ENCODE results near the gene RTP5.
A peak's percentile ranks its signal among the peaks of the same experiment; 100 is the strongest.

Gene RTP5

DNA sequence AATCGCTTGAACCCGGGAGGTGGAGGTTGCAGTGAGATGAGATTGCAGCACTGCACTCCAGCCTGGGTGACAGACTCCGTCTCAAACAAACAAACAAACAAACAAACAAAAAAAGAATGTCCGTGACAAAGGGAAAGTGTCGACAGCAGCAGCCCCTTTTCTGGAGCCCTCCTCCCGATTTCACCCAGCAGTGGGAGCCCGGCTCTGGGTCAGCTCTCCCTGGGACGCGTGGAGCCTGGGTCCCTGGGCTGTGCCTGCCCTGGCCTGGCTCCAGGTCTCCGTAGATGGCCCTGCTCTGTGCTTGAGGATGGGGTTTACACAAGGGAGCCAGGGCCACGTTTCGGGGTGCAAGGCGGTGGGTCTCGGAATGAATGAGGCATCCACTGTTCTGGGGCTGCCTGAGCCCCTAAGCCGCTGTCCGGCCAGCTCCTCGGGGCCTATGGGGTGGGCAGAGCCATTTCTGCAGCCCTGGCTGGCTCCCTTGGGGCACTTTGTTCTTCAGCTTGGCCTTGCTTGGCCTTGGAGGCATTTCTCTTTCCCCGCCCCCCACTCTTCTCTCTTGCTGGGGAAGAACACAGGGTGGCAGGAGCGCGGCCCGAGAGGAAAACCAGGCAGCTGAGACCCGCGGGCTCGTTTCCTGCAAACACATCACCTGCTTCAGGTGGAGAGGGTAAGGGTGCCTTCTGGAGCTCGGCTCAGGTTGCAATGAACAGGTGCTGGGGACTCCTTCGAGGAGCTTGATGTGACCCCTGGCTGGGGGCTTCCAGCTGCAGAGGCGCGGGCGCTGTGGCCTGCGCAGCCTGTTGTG is 29.1 kb downstream of the RTP5 start:
- H3K9me3 ChIP-seq (ENCODE audit: control insufficient read depth, low read length), result no peaks in the 10 kb centered on the region
- H3K27me3 ChIP-seq (ENCODE audit: control insufficient read depth, insufficient read depth, low read length, poor library complexity, severe bottlenecking), result peaks cover 25% of the 10 kb centered on the region
- H3K4me3 ChIP-seq (ENCODE audit: insufficient read depth, low read depth, low read length), result no peak overlapping the region
- H3K27ac ChIP-seq (ENCODE audit: insufficient read depth, low read depth, low read length, poor library complexity, severe bottlenecking), result no peak overlapping the region
- WGBS, 2 experiments, result 87 to 89% methylated on average over 30 of the region's 30 CpGs
- peaks cover 17% of the 10 kb centered on the region for H3K4me1 ChIP-seq (ENCODE audit: control insufficient read depth, insufficient read depth, low read length)
- H3K36me3 ChIP-seq (ENCODE audit: control insufficient read depth, insufficient read depth, low read length), result no peaks in the 10 kb centered on the region

DNA sequence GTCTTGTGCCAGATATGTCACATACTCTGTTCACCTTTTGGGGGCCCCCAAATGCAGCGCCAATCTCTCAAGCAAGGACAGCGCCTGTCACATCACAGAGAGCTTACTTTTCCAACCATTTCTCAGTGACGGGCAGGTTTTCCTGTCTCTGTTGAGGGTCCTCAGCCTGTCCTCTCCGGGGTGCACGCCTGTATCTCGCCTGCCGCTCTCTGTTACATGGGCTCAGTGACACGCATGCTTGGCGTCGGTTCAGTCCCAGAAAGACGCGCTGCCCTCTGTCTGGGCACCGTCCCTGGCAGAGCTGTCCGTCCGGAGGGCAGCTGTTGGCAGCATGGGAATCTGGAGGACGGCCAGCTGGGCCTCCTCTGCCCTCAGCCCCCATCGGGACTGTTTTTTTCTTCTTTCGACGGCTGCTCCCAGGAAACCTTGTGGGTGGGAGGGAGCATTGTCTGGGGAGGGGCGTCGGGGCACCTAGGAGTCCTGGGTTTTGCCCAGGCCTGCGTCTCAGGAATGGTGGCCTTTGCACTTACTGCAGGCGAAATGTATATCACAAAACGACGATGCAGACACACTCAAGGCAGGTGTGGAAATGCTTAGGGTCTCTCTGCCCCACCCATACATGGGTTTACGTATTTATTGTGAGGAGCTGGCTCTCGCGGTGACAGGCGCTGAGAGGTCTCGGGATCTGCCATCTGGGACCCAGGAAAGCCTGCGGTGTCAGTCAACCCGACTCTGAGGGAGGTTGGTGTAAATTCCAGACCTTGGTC is 30.9 kb downstream of the RTP5 start:
- Histone ChIP-seq H3K4me3 (ENCODE audit: insufficient read depth, low read depth, low read length) (no peak overlapping the region), H3K36me3 (ENCODE audit: control insufficient read depth, insufficient read depth, low read length) (no peaks in the 10 kb centered on the region), H3K4me1 (ENCODE audit: control insufficient read depth, insufficient read depth, low read length) (peaks cover 17% of the 10 kb centered on the region), H3K27me3 (ENCODE audit: control insufficient read depth, insufficient read depth, low read length, poor library complexity, severe bottlenecking) (peaks cover 25% of the 10 kb centered on the region), H3K27ac (ENCODE audit: insufficient read depth, low read depth, low read length, poor library complexity, severe bottlenecking) (no peak overlapping the region), H3K9me3 (ENCODE audit: control insufficient read depth, low read length) (no peaks in the 10 kb centered on the region)
- WGBS, 2 experiments, result 92 to 93% methylated on average over 32 of the region's 32 CpGs

DNA sequence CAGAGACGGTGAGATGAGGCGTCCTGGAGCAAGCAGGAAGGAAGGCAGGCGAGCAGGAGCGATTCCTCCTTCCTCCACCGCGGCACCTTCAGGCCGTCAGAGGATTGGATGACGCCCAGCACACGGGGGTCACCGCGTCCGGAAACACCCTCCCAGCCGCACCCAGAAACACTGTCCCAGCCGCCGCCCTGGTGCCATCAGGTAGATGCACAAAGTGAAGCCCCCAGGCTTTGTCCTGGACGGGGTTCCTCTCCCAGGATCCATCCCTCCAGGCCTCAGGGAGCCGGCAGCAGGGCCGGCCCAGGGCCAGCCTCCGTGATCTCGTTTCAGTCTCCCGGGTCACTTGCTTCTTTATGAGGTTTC is 31.5 kb downstream of the RTP5 start:
- 86 to 87% methylated on average over 21 of the region's 21 CpGs for WGBS, 2 experiments
- H3K27ac ChIP-seq (ENCODE audit: insufficient read depth, low read depth, low read length, poor library complexity, severe bottlenecking), result no peak overlapping the region
- H3K4me3 ChIP-seq (ENCODE audit: insufficient read depth, low read depth, low read length), result no peak overlapping the region
- H3K27me3 ChIP-seq (ENCODE audit: control insufficient read depth, insufficient read depth, low read length, poor library complexity, severe bottlenecking), result peaks cover 25% of the 10 kb centered on the region
- H3K9me3 ChIP-seq (ENCODE audit: control insufficient read depth, low read length), result no peaks in the 10 kb centered on the region
- peaks cover 17% of the 10 kb centered on the region for H3K4me1 ChIP-seq (ENCODE audit: control insufficient read depth, insufficient read depth, low read length)
- no peaks in the 10 kb centered on the region for H3K36me3 ChIP-seq (ENCODE audit: control insufficient read depth, insufficient read depth, low read length)

DNA sequence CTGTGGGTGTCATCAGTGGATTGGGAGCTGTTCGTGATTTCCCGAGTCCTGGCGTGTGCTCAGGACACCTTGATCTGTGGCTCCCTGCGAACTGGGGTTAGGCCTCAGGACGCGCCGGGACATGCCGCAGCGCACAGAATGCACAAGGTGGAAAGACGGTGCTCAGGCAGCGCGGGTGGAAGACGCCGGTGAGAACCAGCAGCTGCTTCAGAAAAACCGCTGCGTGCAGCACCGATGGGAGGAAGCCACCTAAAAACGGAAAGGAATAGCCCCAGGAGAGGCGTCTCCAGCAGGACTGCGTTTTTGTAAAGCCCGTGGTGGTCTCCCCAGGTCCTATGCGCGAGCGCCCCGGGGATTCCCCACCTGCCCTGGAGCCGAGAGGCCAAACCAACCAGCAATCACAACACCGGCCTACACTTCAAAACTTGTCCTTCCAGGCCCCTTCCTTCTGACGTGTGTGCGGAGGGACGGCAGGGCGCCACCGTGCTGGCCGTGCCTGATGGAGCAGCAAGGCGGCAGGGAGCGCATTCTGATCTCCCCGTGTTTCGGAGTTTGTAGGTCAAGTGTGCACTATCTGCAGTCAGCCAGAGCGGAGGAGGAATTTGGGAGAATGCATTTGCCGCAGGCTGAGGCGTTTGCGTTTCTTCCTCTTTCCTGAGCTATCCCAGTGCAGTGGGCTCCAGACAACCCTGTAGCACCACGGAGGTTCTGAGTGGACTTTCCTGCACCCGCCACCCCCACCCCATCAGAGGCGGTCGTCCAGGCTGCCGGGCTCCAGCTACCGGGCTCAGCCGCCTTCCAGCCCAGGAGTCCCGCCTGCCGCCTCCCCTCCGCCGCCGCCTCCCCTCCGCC is 32.2 kb downstream of the RTP5 start:
- WGBS, 2 experiments, result 31 to 34% methylated on average over 48 to 50 of the region's 54 CpGs
- Histone ChIP-seq H3K27me3 (ENCODE audit: control insufficient read depth, insufficient read depth, low read length, poor library complexity, severe bottlenecking) (peaks cover 25% of the 10 kb centered on the region), H3K4me1 (ENCODE audit: control insufficient read depth, insufficient read depth, low read length) (peaks cover 17% of the 10 kb centered on the region), H3K27ac (ENCODE audit: insufficient read depth, low read depth, low read length, poor library complexity, severe bottlenecking) (no peak overlapping the region), H3K4me3 (ENCODE audit: insufficient read depth, low read depth, low read length) (peak overlapping the region; percentile 35), H3K36me3 (ENCODE audit: control insufficient read depth, insufficient read depth, low read length) (no peaks in the 10 kb centered on the region), H3K9me3 (ENCODE audit: control insufficient read depth, low read length) (no peaks in the 10 kb centered on the region)

DNA sequence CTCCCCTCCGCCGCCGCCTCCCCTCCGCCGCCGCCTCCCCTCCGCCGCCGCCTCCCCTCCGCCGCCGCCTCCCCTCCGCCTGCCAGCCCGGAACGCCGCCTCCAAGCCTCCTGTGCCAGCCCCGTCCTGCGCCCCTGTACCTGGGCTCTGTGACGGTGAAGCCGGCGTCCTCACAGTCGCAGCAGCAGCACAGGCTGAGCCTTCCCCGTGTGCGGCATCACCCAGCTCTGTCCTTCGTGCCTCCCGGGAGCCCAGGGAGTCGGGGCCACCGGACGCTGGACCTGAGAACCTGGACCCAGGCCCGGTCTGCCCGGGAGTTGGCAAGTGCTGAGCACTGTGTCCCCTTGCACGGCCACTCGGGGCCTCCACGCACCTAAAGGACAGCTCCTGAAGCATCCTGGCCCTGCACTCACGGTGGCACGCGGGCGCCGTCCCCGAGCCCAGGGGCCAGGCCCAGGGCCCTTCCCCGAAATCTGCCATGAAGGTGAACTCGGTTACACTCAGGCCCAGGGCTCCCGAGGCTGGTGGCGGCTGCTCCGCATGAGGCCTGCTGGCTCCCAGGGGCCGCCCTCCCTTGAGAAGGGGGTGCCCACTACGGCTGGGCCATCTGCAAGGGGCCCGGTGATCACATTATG is 32.9 kb downstream of the RTP5 start:
- H3K36me3 ChIP-seq (ENCODE audit: control insufficient read depth, insufficient read depth, low read length), result no peaks in the 10 kb centered on the region
- 39 to 42% methylated on average over 42 of the region's 48 CpGs for WGBS, 2 experiments
- no peak overlapping the region for H3K27ac ChIP-seq (ENCODE audit: insufficient read depth, low read depth, low read length, poor library complexity, severe bottlenecking)
- H3K27me3 ChIP-seq (ENCODE audit: control insufficient read depth, insufficient read depth, low read length, poor library complexity, severe bottlenecking), result peaks cover 25% of the 10 kb centered on the region
- peak overlapping the region; percentile 35 for H3K4me3 ChIP-seq (ENCODE audit: insufficient read depth, low read depth, low read length)
- H3K4me1 ChIP-seq (ENCODE audit: control insufficient read depth, insufficient read depth, low read length), result peaks cover 17% of the 10 kb centered on the region
- H3K9me3 ChIP-seq (ENCODE audit: control insufficient read depth, low read length), result no peaks in the 10 kb centered on the region

DNA sequence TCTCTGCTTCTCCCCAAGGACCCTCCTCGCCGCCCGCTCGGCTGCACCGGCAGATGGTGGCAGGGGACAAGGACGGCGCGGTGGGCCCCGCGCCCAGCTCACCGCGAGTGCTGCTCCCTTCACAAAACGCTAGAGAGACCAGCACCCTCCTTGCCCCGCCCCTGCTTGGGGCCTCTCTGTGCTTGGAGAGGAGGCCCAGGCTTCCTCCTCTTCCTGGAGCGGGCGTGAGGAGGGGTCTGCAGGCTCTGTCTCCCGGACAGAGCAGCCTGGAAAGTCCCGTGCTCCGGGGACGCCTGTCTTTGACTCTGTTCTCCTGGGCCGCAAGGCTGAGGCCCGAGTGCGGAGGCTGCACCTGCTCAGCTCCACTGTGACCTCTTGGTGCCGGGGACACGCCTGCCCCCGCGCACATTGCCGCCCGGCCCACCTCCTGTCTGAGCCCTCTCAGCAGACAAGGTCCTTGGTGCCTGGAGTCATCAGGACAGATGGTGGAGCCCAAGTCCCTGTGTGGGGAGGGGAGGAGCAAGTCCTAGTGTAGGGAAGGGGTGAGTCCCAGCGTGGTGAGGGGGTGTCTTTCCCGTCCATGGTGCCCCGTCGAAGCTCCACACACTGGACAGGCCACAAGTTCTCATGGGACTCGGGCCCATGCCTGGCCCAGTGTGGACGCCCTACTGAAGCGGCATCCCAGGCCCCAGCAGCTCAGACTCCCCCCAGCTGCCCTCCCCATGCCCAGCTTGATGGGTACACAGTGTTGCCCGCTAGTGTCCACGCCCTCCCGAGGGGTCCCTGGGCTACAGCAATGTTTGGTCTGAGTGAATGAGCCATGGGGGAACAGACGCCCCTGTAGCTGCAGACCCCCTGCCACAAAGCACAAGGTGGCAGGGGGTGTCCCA is 33.8 kb downstream of the RTP5 start:
- H3K4me3 ChIP-seq (ENCODE audit: insufficient read depth, low read depth, low read length), result no peak overlapping the region
- WGBS, 2 experiments, result 90 to 91% methylated on average over 40 of the region's 40 CpGs
- no peaks in the 10 kb centered on the region for H3K36me3 ChIP-seq (ENCODE audit: control insufficient read depth, insufficient read depth, low read length)
- no peak overlapping the region for H3K27ac ChIP-seq (ENCODE audit: insufficient read depth, low read depth, low read length, poor library complexity, severe bottlenecking)
- H3K9me3 ChIP-seq (ENCODE audit: control insufficient read depth, low read length), result no peaks in the 10 kb centered on the region
- H3K27me3 ChIP-seq (ENCODE audit: control insufficient read depth, insufficient read depth, low read length, poor library complexity, severe bottlenecking), result peaks cover 25% of the 10 kb centered on the region
- H3K4me1 ChIP-seq (ENCODE audit: control insufficient read depth, insufficient read depth, low read length), result peaks cover 17% of the 10 kb centered on the region

DNA sequence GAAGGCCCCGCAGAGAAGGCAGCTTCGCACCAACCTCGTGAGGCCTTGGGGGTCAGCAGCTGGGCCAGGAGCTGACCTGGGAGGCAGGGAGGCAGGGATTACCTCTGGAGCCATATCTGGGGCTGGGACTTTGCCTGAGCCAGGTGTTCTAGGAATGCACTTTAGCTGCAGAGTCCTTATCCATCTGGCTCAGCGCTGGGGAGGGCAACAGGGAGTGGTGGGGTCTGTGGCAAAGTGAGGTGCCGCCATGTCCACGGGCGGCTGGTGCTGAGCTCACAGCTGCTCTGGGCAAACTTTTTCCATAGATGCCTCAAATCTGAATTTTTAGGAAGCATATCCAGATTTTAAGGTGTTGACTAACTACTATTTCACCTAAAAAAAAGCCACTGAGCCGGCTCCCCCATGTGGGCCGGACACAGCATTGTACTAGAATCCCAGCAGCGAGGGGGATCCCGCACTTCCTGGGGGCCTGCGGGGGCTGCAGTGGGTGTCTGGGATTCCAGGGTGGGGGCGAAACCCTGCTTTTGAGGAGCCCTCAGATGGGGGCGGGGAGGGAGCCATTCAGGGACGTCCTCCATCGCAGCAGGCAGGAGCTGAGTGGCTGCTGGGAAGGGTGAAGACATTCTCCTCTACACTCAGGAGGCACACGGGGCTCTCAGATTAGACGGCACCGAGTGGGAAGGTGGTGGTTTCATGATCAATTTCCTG is 34.6 kb downstream of the RTP5 start:
- 88 to 90% methylated on average over 19 of the region's 19 CpGs for WGBS, 2 experiments
- no peak overlapping the region for H3K27ac ChIP-seq (ENCODE audit: insufficient read depth, low read depth, low read length, poor library complexity, severe bottlenecking)
- H3K4me1 ChIP-seq (ENCODE audit: control insufficient read depth, insufficient read depth, low read length), result peaks cover 13% of the 10 kb centered on the region
- H3K36me3 ChIP-seq (ENCODE audit: control insufficient read depth, insufficient read depth, low read length), result no peaks in the 10 kb centered on the region
- H3K9me3 ChIP-seq (ENCODE audit: control insufficient read depth, low read length), result no peaks in the 10 kb centered on the region
- H3K4me3 ChIP-seq (ENCODE audit: insufficient read depth, low read depth, low read length), result no peak overlapping the region
- peaks cover 25% of the 10 kb centered on the region for H3K27me3 ChIP-seq (ENCODE audit: control insufficient read depth, insufficient read depth, low read length, poor library complexity, severe bottlenecking)

DNA sequence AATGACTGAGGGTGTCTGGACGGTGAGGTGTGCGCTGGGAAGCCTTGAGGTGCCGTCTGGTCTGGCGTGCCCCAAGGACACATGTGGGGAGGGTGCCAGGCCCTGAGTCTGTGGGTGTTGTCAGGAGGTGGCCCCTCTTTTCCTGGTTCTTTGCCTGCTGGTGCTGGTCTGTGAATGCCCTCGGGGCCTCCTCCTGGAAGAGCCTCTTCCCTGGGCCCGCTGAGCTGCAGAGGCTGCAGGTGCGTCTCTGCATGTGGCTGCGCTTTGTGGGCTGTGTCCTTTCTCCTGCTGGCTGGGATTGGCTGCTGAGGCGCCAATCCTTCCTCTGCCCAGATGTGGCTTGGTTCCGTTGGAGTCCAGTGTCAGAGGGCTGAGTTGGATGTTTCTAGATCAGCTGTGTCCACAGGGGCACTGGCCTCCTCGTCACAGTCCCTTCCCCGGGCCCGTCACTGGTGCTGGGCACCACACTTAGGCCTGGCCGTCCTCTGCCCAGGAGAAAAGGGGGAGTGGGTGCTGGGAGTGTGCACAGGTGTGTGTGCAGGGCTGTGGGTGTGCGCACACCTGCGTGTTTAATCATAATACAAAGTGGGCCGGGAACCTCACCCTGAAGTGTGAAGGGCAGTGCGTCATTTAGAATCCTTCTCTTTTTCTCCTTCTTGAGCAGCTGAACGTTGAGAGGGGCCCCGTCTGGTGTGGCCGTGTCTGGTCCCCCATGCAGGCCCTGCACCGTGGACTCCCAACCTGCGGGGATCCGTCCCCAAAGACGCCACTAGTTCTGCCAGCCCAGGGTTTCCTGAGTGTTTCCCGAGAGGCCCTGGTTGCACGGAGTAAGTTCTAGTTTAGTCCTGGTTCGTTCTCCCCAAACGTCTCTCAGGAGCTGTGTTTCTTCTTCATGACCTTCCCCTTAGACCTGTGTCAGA is 35.5 kb downstream of the RTP5 start:
- no peak overlapping the region for H3K4me3 ChIP-seq (ENCODE audit: insufficient read depth, low read depth, low read length)
- peaks cover 25% of the 10 kb centered on the region for H3K27me3 ChIP-seq (ENCODE audit: control insufficient read depth, insufficient read depth, low read length, poor library complexity, severe bottlenecking)
- 90 to 91% methylated on average over 29 of the region's 29 CpGs for WGBS, 2 experiments
- H3K4me1 ChIP-seq (ENCODE audit: control insufficient read depth, insufficient read depth, low read length), result peaks cover 10% of the 10 kb centered on the region
- H3K36me3 ChIP-seq (ENCODE audit: control insufficient read depth, insufficient read depth, low read length), result no peaks in the 10 kb centered on the region
- H3K27ac ChIP-seq (ENCODE audit: insufficient read depth, low read depth, low read length, poor library complexity, severe bottlenecking), result no peak overlapping the region
- H3K9me3 ChIP-seq (ENCODE audit: control insufficient read depth, low read length), result no peaks in the 10 kb centered on the region
